NCI-H2227 treated with DMSO at 0.1 percent for 48 hours (cell line): ENCODE results near the gene CALCOCO1.
"Not testable (repeated sequence)": the region's sequence is repeated elsewhere in the genome, so short reads cannot be mapped to it uniquely, and the experiment has no call there.

Experiments
- DNase-seq: peaks from one replicate; lab custom pipeline; 2025; lab: John Stamatoyannopoulos, UW

CALCOCO1 gene

DNA sequence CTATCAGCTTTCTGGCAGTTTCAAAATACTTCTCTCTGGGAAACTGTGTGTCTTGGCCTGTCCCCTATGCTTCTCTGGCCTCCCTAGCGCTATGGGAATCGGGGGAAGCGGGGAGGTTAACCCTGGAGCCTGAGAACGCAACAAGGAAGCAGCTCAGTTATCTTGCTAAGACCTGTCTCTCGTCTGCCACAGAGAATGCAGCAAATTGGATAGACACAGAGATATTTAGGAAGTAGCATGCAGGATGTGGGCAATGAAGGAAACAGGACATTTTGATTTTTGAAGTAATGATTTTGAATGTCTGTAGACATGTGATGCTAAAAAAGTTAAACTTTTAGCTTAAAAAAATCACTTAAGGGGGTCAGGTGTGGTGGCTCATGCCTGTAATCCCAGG is 6.6 kb upstream of the CALCOCO1 start:
- no peak for DNase-seq

DNA sequence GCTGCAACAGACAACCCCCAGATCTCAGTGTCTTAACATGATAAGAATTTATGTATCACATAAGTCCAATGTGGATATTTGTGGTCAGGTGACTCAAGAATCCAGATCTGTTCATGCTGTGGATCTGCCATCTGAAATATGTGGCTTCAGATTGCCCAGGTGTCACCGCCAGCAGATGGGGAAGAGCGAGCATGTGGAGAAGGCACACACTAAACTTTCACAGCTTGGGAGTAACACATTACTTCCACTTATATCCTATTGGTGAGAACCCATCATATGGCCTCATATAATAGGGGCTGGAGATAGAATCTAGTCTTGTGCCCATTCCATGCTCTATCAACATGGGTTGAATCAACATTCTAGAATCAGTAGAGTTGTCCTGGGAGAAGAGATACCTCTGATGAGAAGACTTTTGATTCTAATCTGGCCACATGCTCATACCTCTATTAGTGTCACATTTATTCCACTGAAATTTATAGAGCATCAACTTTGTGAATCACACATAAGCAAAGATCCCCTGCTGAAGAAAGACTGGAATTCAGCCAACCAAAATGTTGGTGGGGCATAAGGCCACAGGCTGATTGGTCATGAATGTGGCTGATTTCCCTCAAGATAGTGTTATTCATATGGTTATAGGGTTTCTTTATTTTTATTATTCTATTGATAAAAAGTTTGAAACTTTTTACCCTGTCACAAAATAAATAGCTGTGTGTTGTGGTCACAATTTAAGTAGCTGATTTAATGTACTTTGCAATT is 6.0 kb upstream of the CALCOCO1 start:
- DNase-seq = no peak

DNA sequence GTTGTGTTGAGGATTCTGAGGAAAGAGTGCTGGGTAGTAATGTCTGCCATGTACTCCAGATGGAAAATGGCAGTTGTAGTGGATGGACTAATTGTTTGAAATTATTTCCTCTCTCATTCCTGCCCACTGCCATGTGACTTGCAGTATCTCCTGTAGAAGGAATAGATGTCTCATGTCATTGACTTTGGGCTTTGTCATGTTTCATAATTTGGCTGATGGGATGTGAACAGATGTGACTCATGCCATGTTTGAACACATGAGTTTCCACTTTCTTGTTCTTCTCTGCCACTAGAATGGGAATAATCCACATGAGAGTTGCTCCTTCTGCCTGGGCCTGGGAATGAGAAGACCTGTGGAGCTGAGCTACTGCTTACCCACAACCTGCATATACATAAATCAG is 2.4 kb upstream of the CALCOCO1 start:
- no peak for DNase-seq

DNA sequence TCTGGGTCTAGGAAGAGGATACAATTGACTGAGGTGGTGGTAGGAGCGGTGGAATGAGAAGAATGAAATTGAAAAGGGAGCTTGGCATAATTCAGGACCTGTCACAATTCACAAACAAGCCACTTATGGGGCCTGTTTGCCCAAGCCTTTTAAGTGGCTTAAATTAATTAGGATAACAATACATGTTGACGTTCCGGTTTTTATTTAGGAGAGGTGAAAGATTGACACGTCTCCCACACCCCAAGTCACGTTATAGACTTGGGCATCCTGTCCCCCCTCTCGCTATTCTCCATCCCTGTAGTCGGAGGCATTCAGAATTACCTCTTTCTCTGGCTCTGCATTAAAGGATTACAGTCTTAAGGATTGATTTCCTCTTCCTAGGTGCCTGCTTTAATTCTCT is 954 bp upstream of the CALCOCO1 start:
- no peak for DNase-seq

DNA sequence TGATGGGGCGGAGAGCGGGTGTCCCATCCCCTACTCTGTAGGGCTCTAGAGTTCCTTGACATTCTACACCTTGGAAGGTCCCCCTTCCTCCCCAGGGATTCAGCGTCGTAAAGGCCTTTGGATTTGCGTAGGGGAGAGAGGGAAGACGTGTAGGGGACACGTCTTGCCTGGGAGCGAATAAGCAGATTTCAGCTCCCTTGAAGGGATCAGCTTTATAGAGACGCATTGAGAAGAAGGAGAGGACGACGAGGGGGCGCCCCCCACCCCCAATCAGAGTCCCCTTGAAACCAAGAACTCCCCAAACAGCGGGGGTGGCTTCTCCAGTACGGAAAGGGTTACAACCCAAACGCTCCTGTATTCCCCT is 324 bp downstream of the CALCOCO1 start:
- no peak for DNase-seq

DNA sequence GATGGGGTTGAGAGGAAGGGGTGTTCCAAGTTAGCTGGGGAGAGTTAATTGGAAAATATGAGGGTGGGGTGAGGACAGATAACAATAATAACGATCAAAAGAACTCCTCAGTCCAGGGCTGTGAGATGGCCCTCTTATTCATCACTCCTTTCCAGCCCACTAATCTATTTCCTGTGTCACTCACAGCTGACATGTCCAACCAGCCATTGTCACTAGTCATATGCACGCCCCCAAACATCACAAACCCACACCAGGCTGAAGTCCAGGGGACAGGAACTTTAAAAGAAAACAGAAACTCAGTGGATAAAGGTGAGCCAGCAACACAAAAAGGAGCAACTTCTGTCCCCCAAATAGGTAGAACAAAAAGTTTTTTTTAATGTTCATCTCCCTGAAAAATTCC is 911 bp downstream of the CALCOCO1 start:
- no peak for DNase-seq

DNA sequence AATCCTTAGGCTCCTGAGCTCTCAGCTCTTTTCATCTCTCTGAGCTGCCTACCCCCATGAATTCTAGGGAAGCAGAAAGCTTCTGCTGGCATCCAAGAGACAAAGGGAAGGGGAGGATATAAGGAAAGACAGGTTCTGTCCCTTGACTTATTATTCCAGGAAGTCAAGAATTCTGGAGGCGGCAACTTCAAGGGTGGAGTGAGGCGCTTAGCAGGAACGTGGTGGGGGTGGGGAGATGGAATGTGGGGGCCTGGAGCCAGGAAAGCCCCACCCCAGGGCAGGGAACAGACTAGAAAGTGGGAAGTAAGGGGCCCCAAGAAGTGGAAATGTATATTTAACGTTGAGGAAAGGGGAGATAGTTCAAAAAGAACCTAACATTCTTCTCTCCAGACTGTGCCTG is 1.4 kb downstream of the CALCOCO1 start:
- DNase-seq = no peak

DNA sequence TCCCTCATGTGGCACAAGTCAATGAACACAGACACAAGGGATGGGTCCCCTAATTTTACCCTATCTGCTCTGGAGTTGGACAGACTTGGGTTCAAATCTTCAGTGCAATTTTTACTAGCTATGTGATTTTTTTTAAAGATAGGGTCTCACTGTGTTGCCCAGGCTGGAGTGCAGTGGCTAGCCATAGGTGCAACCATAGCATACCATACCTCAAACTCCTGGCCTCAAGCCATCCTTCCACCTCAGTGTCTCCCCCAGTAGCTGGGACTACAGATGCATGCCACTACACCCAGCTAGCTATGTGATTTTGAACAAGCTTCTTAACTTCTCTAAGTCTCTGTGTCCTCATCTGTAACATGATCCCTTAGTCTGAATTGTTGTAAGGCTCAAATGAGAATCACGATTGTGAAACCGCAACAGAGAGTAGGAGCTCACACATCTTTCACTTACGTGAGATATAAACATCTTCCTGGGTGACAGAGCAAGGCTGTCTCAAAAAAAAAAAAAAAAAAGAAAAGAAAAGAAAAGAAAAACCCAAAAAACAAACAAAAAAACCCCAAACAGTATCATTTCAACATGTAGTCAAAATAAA is 4.7 kb downstream of the CALCOCO1 start:
- DNase-seq = no peak

DNA sequence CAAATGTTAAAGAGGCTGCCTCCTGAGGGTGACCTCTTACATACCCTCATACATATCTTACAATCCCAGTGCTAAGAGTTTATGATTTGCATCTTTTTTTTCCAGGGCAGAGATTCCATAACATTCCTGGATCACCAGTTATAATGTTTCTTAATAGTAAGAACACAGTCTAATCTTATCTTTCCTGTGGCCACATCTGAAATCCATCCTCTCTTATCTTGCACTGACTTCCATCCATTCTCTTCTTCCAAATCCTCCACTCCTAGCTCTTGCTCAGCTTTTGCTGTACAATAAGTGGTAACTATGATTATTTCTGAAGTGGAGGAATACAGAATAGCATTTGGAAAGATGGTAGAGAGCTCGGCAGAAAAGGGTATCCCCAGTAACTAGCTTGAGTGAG is 6.3 kb downstream of the CALCOCO1 start:
- DNase-seq = no peak

DNA sequence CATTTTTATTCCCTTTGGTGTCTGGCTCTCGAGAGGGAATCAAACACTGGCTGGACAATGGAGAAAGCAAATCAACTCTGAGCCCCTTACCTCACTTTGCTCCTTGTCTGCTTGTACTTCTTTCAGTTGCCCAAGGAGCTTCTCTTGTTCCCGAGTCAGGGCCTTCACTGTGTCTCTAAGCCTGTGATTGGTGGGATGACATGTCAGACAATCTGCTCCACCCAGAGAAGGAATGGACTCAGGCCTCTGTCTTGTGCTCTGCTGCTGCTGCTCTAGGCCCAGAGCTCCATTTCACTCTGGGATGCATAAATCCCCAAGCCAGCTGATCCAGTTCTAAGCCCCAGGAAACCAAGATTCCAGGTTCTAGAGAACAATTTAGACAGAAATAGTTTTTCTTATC is 7.6 kb downstream of the CALCOCO1 start:
- no peak for DNase-seq

DNA sequence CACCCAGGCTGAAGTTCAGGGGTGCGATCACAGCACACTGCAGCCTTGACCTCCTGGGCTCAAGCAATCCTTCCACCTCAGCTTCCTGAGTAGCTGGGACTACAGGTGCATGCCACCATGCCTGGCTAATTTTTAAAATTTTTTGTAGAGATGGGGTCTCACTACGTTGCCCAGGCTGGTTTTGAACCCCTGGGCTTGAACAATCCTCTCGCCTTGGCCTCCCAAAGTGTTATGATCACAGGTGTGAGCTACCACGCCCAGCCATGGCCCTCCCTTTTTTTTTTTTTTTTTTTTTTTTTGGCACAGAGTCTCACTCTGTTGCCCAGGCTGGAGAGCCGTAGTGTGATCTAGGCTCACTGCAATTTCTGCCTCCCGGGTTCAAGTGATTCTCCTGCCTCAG is 8.7 kb downstream of the CALCOCO1 start:
- not testable (repeated sequence) for DNase-seq

DNA sequence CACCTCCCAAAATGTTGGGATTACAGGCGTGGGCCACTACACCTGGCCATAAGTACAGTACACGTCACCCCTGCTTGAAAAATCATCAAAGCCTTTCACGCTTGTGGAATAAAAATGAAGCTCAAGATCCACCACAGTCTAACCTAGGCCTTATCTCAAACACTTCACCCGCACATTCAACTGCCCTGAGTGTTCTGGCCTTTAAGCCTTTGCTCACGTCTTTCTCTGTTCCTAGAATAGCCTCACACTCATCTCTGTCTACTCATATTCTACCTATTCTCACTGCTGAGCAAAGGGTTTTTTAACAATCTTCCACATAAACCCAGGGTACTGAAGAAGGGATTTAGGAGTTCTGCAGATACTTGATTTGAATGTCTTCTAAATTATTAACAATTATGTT is 9.9 kb downstream of the CALCOCO1 start:
- DNase-seq = no peak

DNA sequence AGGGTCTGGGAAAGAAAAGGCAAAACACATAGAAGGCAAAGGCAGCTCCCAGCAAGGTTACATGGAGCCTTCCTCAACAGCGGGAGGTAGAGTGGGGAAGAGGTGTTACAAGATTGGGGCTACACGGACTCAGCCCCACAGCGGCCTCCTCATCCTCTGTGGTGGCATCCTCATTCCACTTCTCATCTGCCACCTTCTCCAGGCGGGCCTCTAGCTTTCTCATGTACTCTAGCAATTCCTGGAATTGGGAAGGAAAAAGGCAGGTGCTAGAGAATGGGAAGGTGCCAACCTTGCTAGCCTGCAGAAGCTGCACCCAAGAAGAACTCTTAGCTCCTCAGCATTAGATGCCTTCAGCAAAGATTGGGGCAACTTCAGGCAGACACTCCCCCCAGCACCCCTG is 13.2 kb downstream of the CALCOCO1 start:
- DNase-seq = no peak

DNA sequence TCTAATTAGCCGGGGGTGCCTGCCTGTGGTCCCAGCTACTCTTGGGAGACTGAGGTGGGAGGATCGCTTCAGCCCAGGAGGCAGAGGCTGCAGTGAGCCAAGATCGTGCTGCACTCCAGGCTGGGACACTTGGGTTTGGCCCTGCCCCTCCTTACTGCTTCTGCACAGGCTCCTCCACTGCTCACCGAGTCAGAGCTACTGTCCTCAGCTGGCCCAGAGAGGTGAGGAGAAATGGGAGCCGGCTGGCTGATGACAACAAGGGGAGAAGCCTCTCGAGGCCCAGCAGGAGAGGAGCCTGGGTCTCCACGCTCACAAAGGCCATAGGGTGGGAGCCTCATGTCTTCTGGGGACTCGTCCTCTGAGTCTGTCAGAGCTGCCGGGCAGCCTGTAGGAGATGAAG is 13.7 kb downstream of the CALCOCO1 start:
- DNase-seq = no peak

DNA sequence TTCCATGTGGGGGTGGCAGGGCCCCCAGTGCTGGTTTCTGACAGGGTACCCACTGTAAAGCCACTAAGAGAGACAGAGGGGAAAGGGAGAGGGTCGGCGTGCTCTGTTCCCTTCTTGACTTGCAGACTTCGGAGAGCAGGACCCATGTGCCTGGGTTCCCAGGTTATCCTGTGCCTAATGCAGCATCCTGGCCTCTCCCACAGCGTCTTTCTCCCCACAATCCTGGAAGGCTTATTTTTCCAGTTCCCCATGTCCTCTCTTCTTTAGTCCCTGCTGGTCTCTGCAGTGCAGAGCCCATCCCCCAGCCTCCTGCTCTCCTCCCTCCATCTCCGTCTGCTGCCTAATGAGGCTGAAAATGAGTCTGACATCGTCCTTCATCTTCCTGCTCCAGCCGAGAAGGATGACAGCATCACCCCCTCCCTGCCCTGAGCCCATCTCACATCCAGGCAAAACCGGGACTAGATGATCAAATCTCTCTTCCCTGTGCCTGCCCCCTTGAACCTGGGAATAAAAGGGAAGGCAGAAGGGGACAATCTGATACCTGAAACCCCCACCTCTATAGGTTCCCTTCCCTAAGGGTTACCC is 15.1 kb downstream of the CALCOCO1 start:
- peak; percentile 43 for DNase-seq

DNA sequence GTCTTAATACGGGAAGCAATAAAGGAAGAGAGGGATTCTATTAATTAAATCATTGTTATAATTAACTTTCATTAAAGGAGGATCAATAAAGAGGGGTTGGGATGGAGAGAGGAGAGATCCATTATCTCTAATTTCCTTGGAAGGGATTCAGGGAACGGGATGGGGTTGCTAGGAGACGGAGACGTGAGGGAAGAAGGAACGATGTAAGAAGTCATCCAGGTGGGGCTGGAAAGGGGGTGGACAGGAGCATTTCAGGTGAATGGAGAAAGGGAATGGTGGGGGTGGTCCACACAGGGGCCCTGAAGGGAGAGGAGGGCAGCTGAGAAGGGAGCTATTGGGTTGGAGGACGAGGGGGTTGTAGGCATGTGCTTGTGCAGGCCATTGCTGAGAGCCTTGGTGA is 17.2 kb downstream of the CALCOCO1 start:
- DNase-seq = peak; percentile 37

DNA sequence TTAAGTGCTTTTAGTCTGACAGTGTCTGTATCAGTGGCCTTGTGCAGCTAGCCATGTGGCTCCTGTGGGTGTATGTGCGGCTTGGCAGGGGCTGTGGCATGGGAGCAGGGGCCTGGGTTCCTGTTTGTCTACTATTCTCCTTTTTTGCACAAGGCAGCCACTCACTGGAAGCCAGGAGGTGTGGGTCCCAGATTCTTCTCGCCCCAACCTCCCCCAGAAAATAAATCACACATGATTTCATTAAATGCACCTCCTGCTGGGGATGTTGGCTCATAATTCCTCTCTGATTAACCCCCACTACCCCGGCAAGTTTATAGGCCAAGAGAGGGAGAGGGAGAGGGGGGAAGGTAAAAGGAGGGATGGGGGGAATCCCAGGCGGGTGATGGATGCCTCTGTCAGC is 17.6 kb downstream of the CALCOCO1 start:
- peak; percentile 37 for DNase-seq

DNA sequence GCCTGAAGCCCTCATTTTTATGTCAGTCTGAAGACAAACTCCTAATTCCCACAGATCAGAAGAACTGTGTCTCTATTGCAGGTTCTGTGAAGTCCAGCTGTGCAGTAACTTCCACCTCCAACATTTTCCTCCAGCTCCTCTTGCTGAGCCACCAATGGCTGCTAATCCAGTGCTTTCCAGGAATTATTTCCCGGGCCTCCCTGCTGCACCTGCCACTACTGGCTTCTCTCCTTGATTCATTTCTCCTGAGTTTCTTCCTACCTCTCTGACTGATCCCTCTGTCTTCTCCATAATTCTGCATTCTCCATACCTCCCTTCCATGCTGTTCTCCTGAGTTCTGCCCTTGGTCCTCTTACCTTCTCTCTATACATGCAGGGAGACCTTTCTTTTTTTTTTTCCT is 21.2 kb downstream of the CALCOCO1 start:
- no peak for DNase-seq

DNA sequence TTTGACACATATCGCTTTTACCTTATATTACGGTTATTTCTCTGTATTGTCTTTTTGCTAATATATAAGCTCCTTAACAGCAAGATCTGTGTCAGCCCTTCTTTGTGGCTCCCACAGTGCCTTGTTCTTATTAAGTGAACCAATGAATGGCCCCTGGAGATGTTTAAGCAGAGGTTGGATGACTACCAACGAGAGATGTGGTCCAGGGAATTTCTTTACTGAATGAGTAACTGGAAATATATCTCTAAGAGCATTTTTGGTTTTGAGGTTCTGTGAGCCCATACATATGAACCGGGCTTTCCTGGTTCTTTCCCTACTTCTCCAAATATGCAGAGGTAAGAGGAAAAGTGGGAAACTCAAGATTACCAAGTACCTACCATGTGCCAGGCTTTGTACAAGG is 23.5 kb downstream of the CALCOCO1 start:
- DNase-seq = no peak

DNA sequence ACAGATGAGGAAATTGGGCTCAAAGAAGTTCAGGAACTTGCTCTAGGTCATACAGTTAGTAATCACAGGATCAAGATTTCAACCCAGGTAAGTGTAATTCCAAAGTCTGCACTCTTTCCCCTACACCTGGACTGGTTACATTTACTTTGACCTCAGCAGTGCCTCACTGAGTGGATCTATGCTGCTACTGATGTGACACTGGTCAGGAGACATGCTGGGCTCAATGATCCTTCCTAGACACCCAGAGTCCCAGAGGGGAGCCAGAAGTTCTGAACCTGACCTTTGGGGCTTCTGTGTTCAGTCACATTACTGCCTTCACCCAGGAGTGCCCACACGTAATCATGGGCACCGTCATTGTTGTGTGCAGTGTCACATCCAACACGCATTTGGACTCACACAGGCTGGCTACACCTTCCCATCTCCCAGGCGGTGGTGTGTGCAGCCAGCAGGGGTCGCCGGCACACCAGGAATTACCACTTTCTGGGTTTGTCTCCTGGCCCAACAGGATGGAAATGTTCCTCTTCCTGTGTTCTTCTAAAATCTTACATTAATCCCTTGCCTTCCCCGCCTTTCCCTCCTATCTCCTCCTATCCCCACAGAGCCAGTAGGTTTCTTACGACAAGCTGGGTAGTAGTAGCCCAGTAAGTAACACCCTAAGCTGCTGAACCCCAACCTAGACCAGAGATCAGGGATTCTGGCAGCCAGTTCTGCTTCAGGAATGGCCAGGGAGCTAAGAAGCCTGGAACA is 25.6 kb downstream of the CALCOCO1 start:
- peak; percentile 29 for DNase-seq

DNA sequence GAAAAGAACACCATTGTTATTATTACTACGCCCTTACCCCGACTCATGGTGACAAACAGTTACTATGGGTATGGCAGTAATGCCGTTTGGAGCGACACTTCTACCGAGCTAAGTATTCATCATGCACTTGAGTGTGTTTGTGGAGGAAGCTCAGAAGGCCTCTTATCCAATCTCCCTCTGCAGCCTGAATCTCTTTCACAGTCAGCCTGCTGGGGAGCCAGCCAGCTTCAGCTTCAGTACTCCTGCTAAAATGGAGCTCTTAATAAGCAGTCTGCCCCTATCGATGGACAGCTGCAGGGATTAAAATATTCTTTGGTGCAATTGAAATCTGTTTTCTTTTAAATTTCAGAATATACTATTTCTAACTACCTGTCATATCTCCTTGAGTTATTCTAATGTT is 26.7 kb downstream of the CALCOCO1 start:
- peak; percentile 64 for DNase-seq

DNA sequence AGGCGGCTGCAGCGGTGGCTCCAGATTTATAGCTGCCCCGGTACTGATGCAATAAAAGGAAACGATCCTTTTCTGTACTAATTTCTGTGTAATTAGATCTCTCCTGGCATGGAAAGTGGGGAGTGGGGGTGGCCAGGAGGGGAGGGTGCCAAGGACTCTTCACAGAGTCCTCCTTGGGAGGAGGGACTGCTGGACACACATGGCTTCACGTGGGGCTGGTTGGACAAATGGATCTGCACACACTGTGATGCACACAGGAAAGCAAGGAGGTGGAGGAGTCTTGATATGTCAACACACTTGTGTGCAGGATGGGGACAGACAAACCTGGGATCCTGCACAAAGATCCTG is 27.6 kb downstream of the CALCOCO1 start:
- DNase-seq = no peak
